NCI-H345 treated with DMSO at 0.1 percent for 48 hours (cell line): ENCODE measurements around the gene HS1BP3.

Experiments
- DNase-seq: peaks from one replicate; lab custom pipeline; 2025; ENCODE audit not compliant: unreplicated experiment; lab: John Stamatoyannopoulos, UW

Gene HS1BP3

GRCh38 chr2:20574930-20575329 is 76.0 kb downstream of the HS1BP3 start:
- no peak for DNase-seq

GRCh38 chr2:20574423-20574911 is 76.4 kb downstream of the HS1BP3 start:
- no peak for DNase-seq

- no peak for DNase-seq
Observed at GRCh38 chr2:20573620-20574422, 77.1 kb downstream of the HS1BP3 start.

- DNase-seq: no peak
Observed at GRCh38 chr2:20572221-20572620, 78.7 kb downstream of the HS1BP3 start.

GRCh38 chr2:20571644-20572215 is 79.2 kb downstream of the HS1BP3 start:
- DNase-seq: no peak

GRCh38 chr2:20571231-20571630 is 79.7 kb downstream of the HS1BP3 start:
- DNase-seq: no peak

- no peak for DNase-seq
Observed at GRCh38 chr2:20570249-20570648, 80.6 kb downstream of the HS1BP3 start.

GRCh38 chr2:20569464-20570223 is 81.3 kb downstream of the HS1BP3 start:
- no peak for DNase-seq

GRCh38 chr2:20568501-20569463 is 82.1 kb downstream of the HS1BP3 start:
- no peak for DNase-seq

- DNase-seq: no peak
Observed at GRCh38 chr2:20567926-20568179, 83.0 kb downstream of the HS1BP3 start.
